ENCODE measurements around the gene CD79A.

The CD79A gene

GRCh38 chr19:41863209-41863931, 13.7 kb upstream of the CD79A start:
- TF ChIP-seq, protein P1, sequence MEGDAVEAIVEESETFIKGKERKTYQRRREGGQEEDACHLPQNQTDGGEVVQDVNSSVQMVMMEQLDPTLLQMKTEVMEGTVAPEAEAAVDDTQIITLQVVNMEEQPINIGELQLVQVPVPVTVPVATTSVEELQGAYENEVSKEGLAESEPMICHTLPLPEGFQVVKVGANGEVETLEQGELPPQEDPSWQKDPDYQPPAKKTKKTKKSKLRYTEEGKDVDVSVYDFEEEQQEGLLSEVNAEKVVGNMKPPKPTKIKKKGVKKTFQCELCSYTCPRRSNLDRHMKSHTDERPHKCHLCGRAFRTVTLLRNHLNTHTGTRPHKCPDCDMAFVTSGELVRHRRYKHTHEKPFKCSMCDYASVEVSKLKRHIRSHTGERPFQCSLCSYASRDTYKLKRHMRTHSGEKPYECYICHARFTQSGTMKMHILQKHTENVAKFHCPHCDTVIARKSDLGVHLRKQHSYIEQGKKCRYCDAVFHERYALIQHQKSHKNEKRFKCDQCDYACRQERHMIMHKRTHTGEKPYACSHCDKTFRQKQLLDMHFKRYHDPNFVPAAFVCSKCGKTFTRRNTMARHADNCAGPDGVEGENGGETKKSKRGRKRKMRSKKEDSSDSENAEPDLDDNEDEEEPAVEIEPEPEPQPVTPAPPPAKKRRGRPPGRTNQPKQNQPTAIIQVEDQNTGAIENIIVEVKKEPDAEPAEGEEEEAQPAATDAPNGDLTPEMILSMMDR (conservative IDR thresholded peaks at IDR 0.05) = no peak
- H3K27ac ChIP-seq = peak overlapping the region; percentile 99; the same call in 1 of the 2 replicates

DNA sequence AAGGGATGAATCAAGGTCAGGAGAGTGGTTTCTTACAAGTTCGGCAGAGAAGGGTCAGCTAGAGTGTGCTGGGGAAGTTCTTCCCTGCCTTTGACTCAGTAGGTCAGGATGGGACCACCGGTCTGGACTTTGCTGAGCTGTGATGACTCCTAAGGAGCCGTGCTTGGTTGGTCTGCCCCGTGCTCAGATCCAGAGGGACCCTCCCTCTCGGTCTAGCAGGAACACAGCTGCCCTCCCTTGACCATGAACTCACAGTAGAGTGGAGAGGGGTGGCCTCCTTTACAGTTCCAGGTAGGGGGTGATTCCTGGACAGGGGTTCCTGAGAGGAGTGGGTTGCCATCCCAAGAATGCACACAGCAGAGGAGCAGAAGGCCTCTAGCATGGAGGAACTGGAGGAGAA, 12.7 kb upstream of the CD79A start:
- TF ChIP-seq, protein P1 (conservative IDR thresholded peaks at IDR 0.05) = no peak
- peak overlapping the region; percentile 99 for H3K27ac ChIP-seq

DNA sequence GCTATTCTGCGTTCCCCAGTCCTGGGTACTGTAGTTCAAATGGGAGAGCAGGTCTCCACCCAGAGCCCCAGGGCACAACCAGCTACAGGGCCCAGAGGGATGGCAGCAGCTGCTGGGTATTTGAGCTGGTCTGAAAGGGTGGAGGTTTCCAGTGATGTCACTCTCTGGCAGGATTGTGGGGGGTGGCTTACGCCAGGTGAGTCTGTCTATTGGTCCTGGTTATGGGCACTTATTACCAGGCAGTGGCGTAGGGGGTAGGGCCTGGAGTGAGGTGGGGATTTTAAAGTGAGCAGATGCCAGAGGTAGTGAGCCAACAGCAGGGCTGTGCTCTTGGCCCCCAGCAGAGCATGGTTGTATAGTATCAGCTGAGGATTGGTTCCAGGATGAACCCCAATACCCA, 10.8 kb upstream of the CD79A start:
- TF ChIP-seq, protein P1 (conservative IDR thresholded peaks at IDR 0.05) = no peak
- H3K27ac ChIP-seq = peak overlapping the region; percentile 99

- H3K27ac ChIP-seq = peak overlapping the region; percentile 99
- TF ChIP-seq, protein P1 (conservative IDR thresholded peaks at IDR 0.05) = no peak
Measured at GRCh38 chr19:41868120-41868988, 8.7 kb upstream of the CD79A start.

DNA sequence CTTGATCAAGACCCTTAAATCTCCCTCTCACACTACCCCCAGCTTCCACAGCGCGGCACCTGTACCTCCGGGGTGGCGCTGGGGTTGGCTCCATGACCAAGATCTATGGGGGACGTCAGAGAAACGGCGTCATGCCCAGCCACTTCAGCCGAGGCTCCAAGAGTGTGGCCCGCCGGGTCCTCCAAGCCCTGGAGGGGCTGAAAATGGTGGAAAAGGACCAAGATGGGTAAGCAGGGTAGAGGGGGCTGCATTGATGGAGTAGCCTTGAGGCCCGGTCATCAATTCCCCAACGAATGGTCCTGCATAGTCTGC, 8.1 kb upstream of the CD79A start:
- TF ChIP-seq, protein P1 (conservative IDR thresholded peaks at IDR 0.05) = no peak
- peak overlapping the region; percentile 99 for H3K27ac ChIP-seq

- TF ChIP-seq, protein P1 (conservative IDR thresholded peaks at IDR 0.05) = no peak
- H3K27ac ChIP-seq = peak overlapping the region; percentile 99; the same call in 1 of the 2 replicates
Measured at GRCh38 chr19:41869374-41869955, 7.6 kb upstream of the CD79A start.

DNA sequence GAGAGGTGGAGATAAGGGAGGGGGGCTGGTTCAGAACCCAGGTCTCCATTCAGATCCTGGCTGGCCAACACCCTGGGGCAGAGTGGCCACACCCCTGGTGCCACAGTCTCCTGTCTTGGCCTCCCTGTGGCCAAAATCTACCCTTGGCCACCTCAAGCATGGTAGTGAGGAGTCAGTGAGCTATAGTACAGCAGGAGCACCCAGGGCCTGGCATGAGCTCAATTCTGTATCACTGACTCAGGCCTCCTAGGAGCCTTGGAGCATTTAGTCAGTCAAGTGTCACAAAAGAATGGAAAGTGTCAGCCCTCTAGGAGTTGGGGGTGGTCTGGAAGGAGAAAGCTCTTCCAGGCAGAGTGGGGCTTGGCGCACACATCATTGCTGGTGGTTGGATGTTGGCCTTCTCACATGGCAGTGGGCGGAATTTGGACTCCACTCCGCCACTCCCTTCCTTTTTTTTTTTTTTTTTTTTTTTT, 6.6 kb upstream of the CD79A start:
- H3K27ac ChIP-seq = peak overlapping the region; percentile 99; the same call in 1 of the 2 replicates
- TF ChIP-seq, protein P1 (conservative IDR thresholded peaks at IDR 0.05) = no peak

All from VCaP (cell line).